GM21576 (cell line): ENCODE measurements around the gene EPHB1.
"Not testable (repeated sequence)": the region's sequence is repeated elsewhere in the genome, so short reads cannot be mapped to it uniquely, and the experiment has no call there.

ENCODE experiments used
- ATAC-seq: cut with Tn5 transposase; IDR thresholded peaks from one replicate; pipeline ENCODE4 v1.9.1; 2021; ENCODE audit warnings: mild to moderate bottlenecking, moderate library complexity; ENCODE audit not compliant: unreplicated experiment

EPHB1 gene

DNA sequence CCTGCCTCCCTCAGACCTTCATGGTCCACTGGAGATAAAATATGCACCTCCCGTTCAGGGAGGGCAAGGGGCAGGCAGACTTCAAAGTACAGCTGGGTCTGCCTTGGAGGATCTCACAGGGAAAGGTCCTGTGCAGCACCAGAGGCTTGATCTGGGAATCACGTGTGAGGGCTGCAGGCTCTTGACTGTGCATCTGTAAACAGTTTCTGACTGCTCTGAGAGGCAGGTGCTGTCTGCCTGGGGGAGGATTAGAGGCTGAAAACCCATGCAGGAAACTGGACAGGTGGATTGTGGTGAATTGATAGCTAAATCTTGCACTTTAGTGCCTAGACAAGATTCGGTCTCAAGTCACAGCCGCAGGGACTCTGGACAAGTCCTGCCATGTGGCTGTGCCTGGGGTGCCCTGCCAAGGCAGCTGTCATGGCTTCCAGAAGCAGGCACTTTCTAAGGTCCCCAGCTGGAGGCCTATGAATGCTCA is 239.3 kb downstream of the EPHB1 start:
- ATAC-seq = no peak

GRCh38 chr3:135034891-135035440 is 239.9 kb downstream of the EPHB1 start:
- no peak for ATAC-seq

DNA sequence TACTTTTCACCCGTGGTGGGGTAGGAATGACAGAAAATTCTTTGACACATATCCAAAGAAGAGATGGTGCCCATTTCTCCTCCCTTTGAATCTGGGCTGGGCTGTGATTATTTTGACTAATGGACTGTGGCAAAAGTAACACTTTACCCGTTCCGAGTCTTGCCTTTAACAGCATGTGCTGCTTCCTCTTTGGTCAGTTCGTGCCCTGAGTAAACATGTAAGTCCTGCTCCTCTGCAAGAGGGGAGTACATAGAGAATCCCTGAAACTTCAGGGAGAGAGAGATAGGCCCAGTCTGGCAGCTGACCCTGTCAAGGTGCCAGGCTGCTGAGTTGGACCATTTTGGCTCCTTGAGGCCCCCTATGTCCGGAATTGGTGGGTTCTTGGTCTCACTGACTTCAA is 243.1 kb downstream of the EPHB1 start:
- ATAC-seq = no peak

DNA sequence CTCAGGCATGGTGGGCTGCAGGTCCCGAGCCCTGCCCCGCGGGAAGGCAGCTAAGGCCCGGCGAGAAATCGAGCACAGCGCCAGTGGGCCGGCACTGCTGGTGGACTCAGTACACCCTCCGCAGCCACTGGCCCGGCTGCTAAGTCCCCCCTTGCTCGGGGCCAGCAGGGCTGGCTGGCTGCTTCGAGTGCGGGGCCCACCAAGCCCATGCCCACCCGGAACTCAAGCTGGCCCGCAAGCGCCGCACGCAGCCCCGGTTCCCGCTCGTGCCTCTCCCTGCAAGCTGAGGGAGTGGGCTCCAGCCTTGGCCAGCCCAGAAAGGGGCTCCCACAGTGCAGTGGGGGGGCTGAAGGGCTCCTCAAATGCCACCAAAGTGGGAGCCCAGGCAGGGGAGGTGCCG is 244.5 kb downstream of the EPHB1 start:
- ATAC-seq = not testable (repeated sequence)

DNA sequence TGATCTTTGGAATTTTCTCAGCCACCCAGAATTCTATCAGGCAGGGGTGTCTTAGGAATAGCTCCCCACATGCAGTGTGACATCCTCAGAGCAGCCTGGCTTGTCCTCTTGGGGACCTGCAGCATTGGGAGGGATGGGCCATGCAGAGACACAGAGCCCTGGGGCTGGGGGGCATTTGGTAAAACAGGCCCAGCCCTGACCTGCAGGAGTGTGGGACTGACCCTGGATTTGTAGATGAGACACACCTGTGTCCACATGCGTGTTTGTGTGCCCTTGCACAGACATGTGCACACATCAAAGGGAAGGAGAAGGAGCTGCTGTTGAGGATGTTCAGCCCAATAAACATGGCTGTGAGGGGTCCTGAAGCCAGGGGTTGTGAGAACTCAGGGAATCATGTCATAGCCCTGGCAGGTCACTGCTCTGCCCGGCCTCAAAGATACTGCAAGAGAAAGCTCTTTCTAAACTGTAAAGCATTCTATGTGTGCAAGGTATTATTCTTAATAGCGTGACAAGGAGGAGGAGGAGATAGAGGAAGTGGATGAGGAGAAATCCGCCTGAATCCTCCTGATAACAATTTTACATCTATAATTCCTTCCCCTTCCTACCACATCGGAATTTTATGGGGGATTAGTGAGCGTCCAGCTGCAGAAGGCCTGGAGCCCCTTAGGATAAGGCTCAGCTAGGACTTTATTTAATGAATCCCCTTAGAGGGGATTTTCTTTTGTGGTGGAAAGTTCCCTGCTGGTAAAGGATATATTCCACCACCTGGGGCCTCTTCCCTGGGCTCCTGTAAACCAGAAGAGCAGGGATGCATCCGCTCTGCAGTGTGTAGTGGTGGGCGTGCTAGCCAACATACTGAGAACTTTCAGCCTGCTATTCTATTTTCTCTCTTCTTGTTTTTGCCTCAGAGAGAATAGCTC is 245.5 kb downstream of the EPHB1 start:
- no peak for ATAC-seq

GRCh38 chr3:135041601-135042000 is 246.5 kb downstream of the EPHB1 start:
- no peak for ATAC-seq

GRCh38 chr3:135047061-135047460 is 252.0 kb downstream of the EPHB1 start:
- no peak for ATAC-seq

GRCh38 chr3:135050536-135050935 is 255.5 kb downstream of the EPHB1 start:
- no peak for ATAC-seq

GRCh38 chr3:135051409-135051973 is 256.4 kb downstream of the EPHB1 start:
- ATAC-seq = no peak

DNA sequence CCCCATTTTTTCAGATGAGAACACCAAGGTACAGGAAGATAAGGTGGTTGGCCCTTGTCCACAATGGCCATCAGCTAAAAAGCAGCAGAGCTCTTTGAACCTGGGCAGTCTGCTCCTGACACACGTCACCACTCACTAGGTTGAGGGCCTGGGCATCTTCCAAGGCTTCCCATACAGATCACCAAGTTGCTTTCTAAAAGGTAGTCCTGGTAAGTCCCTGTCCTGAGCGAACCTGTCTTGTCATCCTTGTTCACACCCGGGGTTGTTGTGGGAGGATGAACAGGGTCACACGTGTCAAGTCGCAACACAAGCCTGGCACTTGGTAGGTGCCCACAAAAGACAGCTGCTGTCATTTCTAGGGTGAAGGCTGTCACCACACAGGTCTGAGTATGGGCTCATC is 260.4 kb downstream of the EPHB1 start:
- ATAC-seq = no peak

DNA sequence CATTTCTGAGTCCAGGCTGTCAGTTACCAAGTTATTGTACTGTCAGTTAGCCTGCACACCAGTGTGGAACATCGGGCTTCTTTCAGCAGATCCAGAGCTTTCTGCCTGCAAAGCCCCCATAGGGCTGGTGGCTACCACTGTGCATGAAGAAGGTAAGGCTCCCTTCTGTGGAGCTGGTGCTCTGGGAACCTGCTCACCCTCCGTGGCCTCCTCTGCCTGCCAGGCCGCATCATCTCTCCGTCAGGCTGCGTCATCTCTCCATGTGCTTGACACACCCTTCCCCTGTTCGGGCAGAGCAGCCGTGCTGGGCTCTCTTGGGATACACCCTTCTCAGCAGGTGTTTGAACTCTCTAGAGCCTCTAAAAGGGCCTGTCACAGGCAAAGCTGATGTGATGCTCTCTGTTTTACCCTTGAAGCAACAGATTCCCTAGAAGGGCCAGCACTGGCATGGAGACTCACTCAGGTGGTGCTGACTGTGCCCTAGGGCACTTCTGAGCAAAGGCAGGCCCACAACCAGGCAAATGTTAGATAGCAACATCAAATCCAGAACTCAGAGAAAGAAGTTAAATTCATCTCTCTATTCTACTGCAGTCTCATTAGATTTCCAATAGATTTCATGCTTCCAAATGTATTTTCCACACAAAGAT is 261.1 kb downstream of the EPHB1 start:
- ATAC-seq = no peak

GRCh38 chr3:135056733-135057310 is 261.8 kb downstream of the EPHB1 start:
- no peak for ATAC-seq

DNA sequence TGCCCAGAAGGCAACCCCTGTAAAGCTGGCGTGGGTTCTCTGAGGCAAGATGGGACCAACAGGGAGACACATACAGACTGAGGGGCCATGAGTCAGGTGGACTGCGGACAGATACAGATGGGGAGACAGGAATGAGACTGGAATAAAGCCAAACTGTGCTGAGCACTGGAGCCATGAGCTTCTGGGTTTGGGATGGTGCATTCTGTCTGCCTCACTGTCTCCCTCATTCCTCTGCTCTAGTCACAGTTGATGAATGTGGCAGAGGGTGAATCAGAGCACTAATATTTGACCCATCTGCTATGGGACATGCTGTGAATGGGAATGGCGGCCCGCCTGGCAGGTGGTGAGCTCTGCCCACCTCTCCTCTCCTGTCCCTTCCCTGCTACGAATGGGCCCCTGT is 262.9 kb downstream of the EPHB1 start:
- no peak for ATAC-seq

- no peak for ATAC-seq
Measured at GRCh38 chr3:135059580-135059979, 264.5 kb downstream of the EPHB1 start.

DNA sequence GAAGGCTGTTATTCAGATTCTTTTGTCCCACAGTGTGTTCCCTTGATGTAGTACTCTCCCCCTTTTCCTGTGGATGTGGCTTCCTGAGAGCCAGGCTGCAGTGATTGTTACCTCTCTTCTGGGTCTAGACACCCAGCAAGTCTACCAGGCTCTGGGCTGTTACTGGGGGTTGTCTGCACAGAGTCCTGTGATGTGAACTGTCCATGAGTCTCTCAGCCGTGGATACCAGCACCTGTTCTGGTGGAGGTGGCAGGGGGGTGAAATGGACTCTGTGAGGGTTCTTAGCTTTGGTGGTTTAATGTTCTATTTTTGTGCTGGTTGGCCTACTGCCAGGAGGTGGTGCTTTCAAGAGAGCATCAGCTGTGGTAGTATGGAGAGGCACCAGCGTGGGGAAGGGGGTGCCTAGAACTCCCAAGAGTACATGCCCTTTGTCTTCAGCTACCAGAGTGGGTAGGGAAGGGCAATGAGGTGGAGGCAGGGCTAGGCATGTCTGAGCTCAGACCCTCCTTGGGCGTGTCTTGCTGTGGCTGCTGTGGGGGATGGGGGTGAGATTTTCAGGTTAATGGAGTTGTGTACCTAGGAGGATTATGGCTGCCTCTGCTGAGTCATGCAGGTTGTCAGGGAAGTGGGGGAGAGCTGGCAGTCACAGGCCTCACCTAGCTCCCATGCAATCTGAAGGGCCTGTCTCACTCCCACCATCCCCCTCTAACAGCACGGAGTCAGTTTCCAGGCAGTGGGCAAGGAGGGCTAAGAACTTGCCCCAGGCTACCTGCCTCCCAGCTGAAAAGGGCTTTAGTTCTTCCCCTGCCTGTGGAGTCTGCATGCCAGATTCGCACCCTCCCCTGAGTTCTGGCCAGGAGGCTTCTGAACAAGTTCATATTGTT is 272.0 kb downstream of the EPHB1 start:
- not testable (repeated sequence) for ATAC-seq

DNA sequence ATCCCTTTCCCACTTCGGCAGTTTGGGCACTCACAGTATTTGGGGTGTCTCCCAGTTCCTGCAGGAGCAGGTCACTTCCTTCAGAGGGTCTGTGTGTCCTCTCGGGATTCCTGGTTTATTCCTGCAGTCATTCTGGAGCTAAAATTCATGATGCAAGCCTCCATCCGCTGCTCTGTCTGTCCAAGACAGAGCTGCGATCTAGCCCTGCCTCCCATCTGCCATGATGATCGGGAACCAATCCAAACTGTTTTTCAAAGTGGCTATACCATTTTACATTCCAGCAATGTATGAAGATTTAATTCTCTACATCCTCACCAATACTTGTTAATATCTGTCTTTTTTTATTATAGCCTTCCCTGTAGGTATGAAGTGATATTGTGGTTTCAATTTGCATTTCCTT is 273.0 kb downstream of the EPHB1 start:
- no peak for ATAC-seq

DNA sequence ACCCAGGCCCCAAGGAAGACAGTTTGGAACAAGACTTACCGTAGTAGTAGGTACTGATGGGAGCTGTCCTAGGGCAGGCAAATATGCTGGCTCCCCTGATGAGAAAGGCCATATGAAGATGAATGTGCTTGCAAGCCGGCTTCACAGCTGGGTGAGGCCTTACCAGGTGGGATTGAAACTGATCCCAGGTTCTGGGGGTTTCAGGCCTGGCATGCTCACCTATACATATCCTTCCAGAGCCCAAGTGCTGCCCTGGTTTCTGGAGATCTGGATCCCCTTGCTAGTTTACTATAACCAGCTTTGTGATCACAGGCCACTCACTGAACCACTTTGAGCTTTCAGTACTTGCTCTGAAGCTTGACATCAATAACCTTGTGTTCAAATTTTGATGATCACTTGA is 274.3 kb downstream of the EPHB1 start:
- no peak for ATAC-seq

DNA sequence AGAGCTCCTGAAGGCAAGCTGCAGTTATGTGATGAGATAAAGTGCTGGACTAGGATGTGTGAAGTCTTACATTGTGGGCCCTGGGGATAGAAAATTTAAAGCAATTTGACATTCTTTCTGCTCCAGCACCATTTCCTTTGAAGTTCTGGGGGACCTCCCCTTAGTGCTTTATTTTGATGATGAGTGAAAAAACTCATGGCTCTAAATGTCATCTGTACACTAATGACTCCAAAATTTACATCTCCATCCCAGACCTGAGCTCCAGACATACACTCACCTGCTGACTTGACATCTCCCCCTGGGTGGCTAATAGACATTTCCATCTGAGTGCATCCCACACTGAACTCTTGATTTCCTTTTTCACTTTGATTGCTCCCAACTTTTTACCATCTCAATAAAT is 276.4 kb downstream of the EPHB1 start:
- no peak for ATAC-seq

DNA sequence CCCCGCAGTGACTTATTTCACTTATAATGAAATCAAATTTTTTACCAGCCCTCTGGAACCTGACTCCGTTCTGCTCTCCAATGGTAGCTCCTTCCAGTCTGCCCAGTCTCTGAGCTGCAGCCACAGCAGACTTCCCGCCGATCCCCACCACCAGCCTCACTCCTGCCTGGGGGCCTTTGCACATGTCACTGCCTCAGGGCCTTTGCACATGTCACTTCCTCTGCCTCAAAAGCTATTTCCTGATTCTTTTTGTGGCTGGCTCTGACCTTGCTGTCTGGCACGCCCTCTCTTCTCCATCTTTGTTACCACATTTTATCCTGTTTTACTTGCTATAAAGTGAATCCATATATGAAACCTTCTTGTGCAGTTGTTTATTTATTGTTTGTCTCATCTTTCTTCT is 277.4 kb downstream of the EPHB1 start:
- ATAC-seq = no peak

DNA sequence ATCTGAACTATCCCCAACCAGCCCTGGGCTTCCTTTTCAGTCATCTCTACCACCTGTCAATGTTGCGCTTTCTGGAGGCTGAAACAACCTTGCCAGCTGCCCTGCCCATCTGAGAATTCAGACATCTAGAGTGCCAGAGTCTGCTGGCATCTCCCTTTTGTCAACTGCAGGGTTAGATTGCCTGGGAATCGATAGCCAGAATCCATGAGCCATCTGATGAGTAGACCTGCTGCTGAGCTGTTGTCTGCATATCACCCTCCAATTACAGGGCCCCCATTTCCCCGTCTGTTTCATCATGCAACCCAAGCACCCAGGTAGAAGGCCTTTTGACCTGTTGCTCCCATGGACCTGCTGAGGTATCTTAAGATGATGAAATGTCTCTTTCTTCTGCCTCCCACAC is 280.1 kb downstream of the EPHB1 start:
- no peak for ATAC-seq
